ENCODE data around the gene ZNF140. TPM values are rescaled to one million over a fixed set of nuclear protein-coding genes. Genes with fewer than 3 reads are reported as not detected.
A peak's percentile ranks its signal among the peaks of the same experiment; 100 is the strongest.

The ZNF140 gene
- polyA plus RNA-seq, 4 donors: 12.3 to 29.4 (median 18.3) TPM

GRCh38 chr12:133061954-133062353, 18.8 kb upstream of the ZNF140 start:
- WGBS, 3 donors: 88 to 97% (median 96%) methylated on average over 1 of the region's 1 CpG
- no peak overlapping the region for H3K4me3 ChIP-seq (ENCODE audit: low read depth in 1 of 3, low read length in 3 of 3)
- H3K4me1 ChIP-seq (ENCODE audit: control insufficient read depth in 3 of 3, insufficient read depth in 2 of 3, low read depth in 1 of 3, low read length in 2 of 3): no peaks in the 10 kb centered on the region
- no peaks in the 10 kb centered on the region for H3K27me3 ChIP-seq (ENCODE audit: control insufficient read depth in 3 of 3, insufficient read depth in 3 of 3, low read length in 3 of 3)
- peaks cover 7 to 77% of the 10 kb centered on the region in 2 donors for H3K9me3 ChIP-seq (ENCODE audit: control insufficient read depth in 2 of 2, insufficient read depth in 1 of 2, low read depth in 1 of 2, low read length in 1 of 2)
- DNase-seq: no peak
- H3K27ac ChIP-seq (ENCODE audit: low read depth in 1 of 3, low read length in 2 of 3): no peak overlapping the region
- peaks cover 0 to 3% (median 0%) of the 10 kb centered on the region in 3 donors for H3K36me3 ChIP-seq (ENCODE audit: control insufficient read depth in 3 of 3, insufficient read depth in 2 of 3, low read depth in 1 of 3, low read length in 3 of 3)
- no peak for FAIRE-seq

DNA sequence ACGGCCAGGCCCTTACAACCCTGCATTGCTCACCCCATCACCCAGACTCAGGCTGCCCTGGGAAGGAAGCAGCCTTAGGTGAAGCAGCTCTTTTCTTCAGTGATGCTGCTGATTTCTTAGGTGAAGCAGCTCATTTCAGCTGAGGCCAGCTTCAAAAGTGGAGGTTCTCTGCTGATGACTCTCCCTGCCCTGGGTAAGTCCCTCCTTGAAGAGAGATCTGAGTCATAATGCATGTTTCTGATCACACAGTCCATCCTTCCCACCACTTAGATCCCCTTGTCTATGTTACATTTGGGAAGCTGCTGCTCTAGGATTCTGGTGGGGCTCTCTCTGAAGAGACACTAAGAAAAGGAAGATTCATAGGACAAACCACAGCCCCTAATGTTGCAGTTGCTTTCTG, 17.2 kb upstream of the ZNF140 start:
- 95 to 100% (median 96%) methylated on average over 1 of the region's 1 CpG for WGBS, 3 donors
- no peak overlapping the region for H3K27ac ChIP-seq (ENCODE audit: low read depth in 1 of 3, low read length in 2 of 3)
- DNase-seq (no peak), FAIRE-seq (no peak)
- peaks cover 5 to 77% of the 10 kb centered on the region in 2 donors for H3K9me3 ChIP-seq (ENCODE audit: control insufficient read depth in 2 of 2, insufficient read depth in 1 of 2, low read depth in 1 of 2, low read length in 1 of 2)
- no peak overlapping the region for H3K4me3 ChIP-seq (ENCODE audit: low read depth in 1 of 3, low read length in 3 of 3)
- H3K27me3 ChIP-seq (ENCODE audit: control insufficient read depth in 3 of 3, insufficient read depth in 3 of 3, low read length in 3 of 3): no peaks in the 10 kb centered on the region
- peaks cover 0 to 3% (median 0%) of the 10 kb centered on the region in 3 donors for H3K36me3 ChIP-seq (ENCODE audit: control insufficient read depth in 3 of 3, insufficient read depth in 2 of 3, low read depth in 1 of 3, low read length in 3 of 3)
- H3K4me1 ChIP-seq (ENCODE audit: control insufficient read depth in 3 of 3, insufficient read depth in 2 of 3, low read depth in 1 of 3, low read length in 2 of 3): no peaks in the 10 kb centered on the region

GRCh38 chr12:133073836-133074235, 6.9 kb upstream of the ZNF140 start:
- WGBS, 3 donors: 81 to 87% (median 81%) methylated on average over 2 of the region's 2 CpGs
- DNase-seq (no peak), FAIRE-seq (no peak)
- Histone ChIP-seq H3K4me1 (ENCODE audit: control insufficient read depth in 3 of 3, insufficient read depth in 2 of 3, low read depth in 1 of 3, low read length in 2 of 3) (no peaks in the 10 kb centered on the region), H3K4me3 (ENCODE audit: low read depth in 1 of 3, low read length in 3 of 3) (no peak overlapping the region), H3K27ac (ENCODE audit: low read depth in 1 of 3, low read length in 2 of 3) (no peak overlapping the region), H3K9me3 (ENCODE audit: control insufficient read depth in 2 of 2, insufficient read depth in 1 of 2, low read depth in 1 of 2, low read length in 1 of 2) (peaks cover 2 to 52% of the 10 kb centered on the region in 2 donors), H3K36me3 (ENCODE audit: control insufficient read depth in 3 of 3, insufficient read depth in 2 of 3, low read depth in 1 of 3, low read length in 3 of 3) (no peaks in the 10 kb centered on the region), H3K27me3 (ENCODE audit: control insufficient read depth in 3 of 3, insufficient read depth in 3 of 3, low read length in 3 of 3) (no peaks in the 10 kb centered on the region)

DNA sequence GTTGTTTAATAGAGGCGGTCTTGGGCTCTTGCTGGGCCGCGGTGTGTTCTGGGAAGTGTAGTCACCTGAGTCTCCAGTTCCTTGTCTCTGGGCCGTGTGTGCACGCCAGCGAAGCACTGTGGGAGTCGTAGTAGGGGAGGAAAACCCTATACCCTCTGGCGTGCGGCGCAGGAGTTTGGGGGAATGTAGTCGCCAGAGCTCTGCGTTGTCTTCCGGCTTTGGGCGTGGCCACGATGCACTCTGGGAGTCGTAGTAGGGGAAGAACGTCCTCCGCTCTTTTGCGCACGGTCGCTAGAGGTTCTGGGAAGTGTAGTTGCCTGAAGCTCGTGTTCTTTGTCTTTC, 726 bp upstream of the ZNF140 start:
- FAIRE-seq (peak; percentile 77), DNase-seq (peak; percentile 99 to 100)
- peak overlapping the region; percentile 86 to 90 (median 88) for H3K4me3 ChIP-seq (ENCODE audit: low read depth in 1 of 3, low read length in 3 of 3)
- WGBS, 3 donors: 0 to 1% (median 0%) methylated on average over 22 of the region's 22 CpGs
- no peaks in the 10 kb centered on the region for H3K27me3 ChIP-seq (ENCODE audit: control insufficient read depth in 3 of 3, insufficient read depth in 3 of 3, low read length in 3 of 3)
- H3K4me1 ChIP-seq (ENCODE audit: control insufficient read depth in 3 of 3, insufficient read depth in 2 of 3, low read depth in 1 of 3, low read length in 2 of 3): peaks cover 0 to 6% (median 2%) of the 10 kb centered on the region in 3 donors
- peaks cover 10 to 18% (median 16%) of the 10 kb centered on the region in 3 donors for H3K36me3 ChIP-seq (ENCODE audit: control insufficient read depth in 3 of 3, insufficient read depth in 2 of 3, low read depth in 1 of 3, low read length in 3 of 3)
- H3K9me3 ChIP-seq (ENCODE audit: control insufficient read depth in 2 of 2, insufficient read depth in 1 of 2, low read depth in 1 of 2, low read length in 1 of 2): peaks cover 0 to 59% of the 10 kb centered on the region in 2 donors
- peak overlapping the region; percentile 93 to 96 (median 94) for H3K27ac ChIP-seq (ENCODE audit: low read depth in 1 of 3, low read length in 2 of 3)

DNA sequence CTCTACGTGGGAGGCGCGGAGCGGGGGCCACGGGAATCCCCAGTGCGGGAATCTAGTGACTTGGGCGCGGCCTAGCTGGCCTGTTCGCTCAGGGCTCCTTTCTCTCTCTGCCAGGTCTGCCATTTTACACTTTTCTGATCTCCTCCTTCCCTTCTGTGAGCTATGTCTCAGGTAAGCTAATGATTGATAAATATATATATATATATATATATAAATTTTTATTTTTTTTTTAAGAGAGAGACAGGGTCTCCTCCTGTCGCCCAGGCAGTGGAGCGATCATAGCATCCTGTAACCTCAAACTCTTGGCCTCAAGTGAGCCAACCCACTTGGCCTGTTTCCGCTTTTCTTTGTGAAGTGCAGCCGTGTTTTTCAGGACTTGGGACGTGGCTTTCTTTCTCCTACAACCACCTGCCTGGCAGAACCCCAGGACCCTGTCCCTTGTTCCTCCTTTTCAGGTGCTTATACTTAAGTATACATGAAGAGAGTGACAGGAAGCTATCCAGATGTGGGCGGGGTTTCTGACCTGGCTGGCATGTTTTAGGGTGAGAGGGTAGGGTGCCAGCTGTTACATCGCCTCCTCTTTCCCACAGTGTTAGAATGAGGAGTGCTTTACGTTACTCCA, 547 bp downstream of the ZNF140 start:
- DNase-seq (no peak), FAIRE-seq (no peak)
- Histone ChIP-seq H3K4me1 (ENCODE audit: control insufficient read depth in 3 of 3, insufficient read depth in 2 of 3, low read depth in 1 of 3, low read length in 2 of 3) (peaks cover 0 to 6% (median 2%) of the 10 kb centered on the region in 3 donors), H3K36me3 (ENCODE audit: control insufficient read depth in 3 of 3, insufficient read depth in 2 of 3, low read depth in 1 of 3, low read length in 3 of 3) (peaks cover 16 to 27% (median 25%) of the 10 kb centered on the region in 3 donors), H3K27me3 (ENCODE audit: control insufficient read depth in 3 of 3, insufficient read depth in 3 of 3, low read length in 3 of 3) (no peaks in the 10 kb centered on the region), H3K27ac (ENCODE audit: low read depth in 1 of 3, low read length in 2 of 3) (peak overlapping the region; percentile 93 to 96 (median 94)), H3K9me3 (ENCODE audit: control insufficient read depth in 2 of 2, insufficient read depth in 1 of 2, low read depth in 1 of 2, low read length in 1 of 2) (peaks cover 0 to 60% of the 10 kb centered on the region in 2 donors), H3K4me3 (ENCODE audit: low read depth in 1 of 3, low read length in 3 of 3) (peak overlapping the region; percentile 86 to 90 (median 88))
- 24 to 31% (median 29%) methylated on average over 17 of the region's 17 CpGs for WGBS, 3 donors

- DNase-seq: no peak
- FAIRE-seq: no peak
- no peaks in the 10 kb centered on the region for H3K27me3 ChIP-seq (ENCODE audit: control insufficient read depth in 3 of 3, insufficient read depth in 3 of 3, low read length in 3 of 3)
- WGBS, 3 donors: 97 to 98% (median 97%) methylated on average over 6 of the region's 6 CpGs
- H3K27ac ChIP-seq (ENCODE audit: low read depth in 1 of 3, low read length in 2 of 3): no peak overlapping the region
- no peak overlapping the region for H3K4me3 ChIP-seq (ENCODE audit: low read depth in 1 of 3, low read length in 3 of 3)
- H3K4me1 ChIP-seq (ENCODE audit: control insufficient read depth in 3 of 3, insufficient read depth in 2 of 3, low read depth in 1 of 3, low read length in 2 of 3): peaks cover 0 to 6% (median 2%) of the 10 kb centered on the region in 3 donors
- peaks cover 18 to 29% (median 27%) of the 10 kb centered on the region in 3 donors for H3K36me3 ChIP-seq (ENCODE audit: control insufficient read depth in 3 of 3, insufficient read depth in 2 of 3, low read depth in 1 of 3, low read length in 3 of 3)
- peaks cover 0 to 54% of the 10 kb centered on the region in 2 donors for H3K9me3 ChIP-seq (ENCODE audit: control insufficient read depth in 2 of 2, insufficient read depth in 1 of 2, low read depth in 1 of 2, low read length in 1 of 2)
These were observed 2.6 kb downstream of the ZNF140 start for GRCh38 chr12:133083345-133083744.

DNA sequence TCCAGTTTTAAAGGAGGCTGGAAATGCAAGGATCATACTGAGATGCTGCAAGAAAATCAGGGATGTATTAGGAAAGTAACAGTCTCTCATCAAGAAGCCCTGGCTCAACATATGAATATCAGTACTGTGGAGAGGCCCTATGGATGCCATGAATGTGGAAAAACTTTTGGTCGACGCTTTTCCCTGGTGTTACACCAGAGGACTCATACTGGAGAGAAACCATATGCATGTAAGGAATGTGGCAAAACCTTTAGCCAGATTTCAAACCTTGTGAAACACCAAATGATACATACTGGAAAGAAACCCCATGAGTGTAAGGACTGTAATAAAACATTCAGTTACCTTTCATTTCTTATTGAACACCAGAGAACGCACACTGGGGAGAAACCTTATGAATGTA, 24.9 kb downstream of the ZNF140 start:
- H3K27ac ChIP-seq (ENCODE audit: low read depth in 1 of 3, low read length in 2 of 3): no peak overlapping the region
- peaks cover 0 to 58% of the 10 kb centered on the region in 2 donors for H3K9me3 ChIP-seq (ENCODE audit: control insufficient read depth in 2 of 2, insufficient read depth in 1 of 2, low read depth in 1 of 2, low read length in 1 of 2)
- peaks cover 13 to 21% (median 18%) of the 10 kb centered on the region in 3 donors for H3K36me3 ChIP-seq (ENCODE audit: control insufficient read depth in 3 of 3, insufficient read depth in 2 of 3, low read depth in 1 of 3, low read length in 3 of 3)
- WGBS, 3 donors: 95 to 99% (median 98%) methylated on average over 3 of the region's 3 CpGs
- no peaks in the 10 kb centered on the region for H3K27me3 ChIP-seq (ENCODE audit: control insufficient read depth in 3 of 3, insufficient read depth in 3 of 3, low read length in 3 of 3)
- H3K4me1 ChIP-seq (ENCODE audit: control insufficient read depth in 3 of 3, insufficient read depth in 2 of 3, low read depth in 1 of 3, low read length in 2 of 3): no peaks in the 10 kb centered on the region
- DNase-seq (peak in 1 of 2 donors; percentile 30), FAIRE-seq (no peak)
- no peak overlapping the region for H3K4me3 ChIP-seq (ENCODE audit: low read depth in 1 of 3, low read length in 3 of 3)

GRCh38 chr12:133106253-133106652, 25.5 kb downstream of the ZNF140 start:
- Histone ChIP-seq H3K4me1 (ENCODE audit: control insufficient read depth in 3 of 3, insufficient read depth in 2 of 3, low read depth in 1 of 3, low read length in 2 of 3) (no peaks in the 10 kb centered on the region), H3K27me3 (ENCODE audit: control insufficient read depth in 3 of 3, insufficient read depth in 3 of 3, low read length in 3 of 3) (no peaks in the 10 kb centered on the region), H3K27ac (ENCODE audit: low read depth in 1 of 3, low read length in 2 of 3) (no peak overlapping the region), H3K36me3 (ENCODE audit: control insufficient read depth in 3 of 3, insufficient read depth in 2 of 3, low read depth in 1 of 3, low read length in 3 of 3) (peaks cover 13 to 17% (median 17%) of the 10 kb centered on the region in 3 donors), H3K9me3 (ENCODE audit: control insufficient read depth in 2 of 2, insufficient read depth in 1 of 2, low read depth in 1 of 2, low read length in 1 of 2) (peaks cover 0 to 58% of the 10 kb centered on the region in 2 donors), H3K4me3 (ENCODE audit: low read depth in 1 of 3, low read length in 3 of 3) (no peak overlapping the region)
- no peak for FAIRE-seq
- DNase-seq: no peak
- WGBS, 3 donors: 97 to 99% (median 97%) methylated on average over 5 of the region's 5 CpGs

DNA sequence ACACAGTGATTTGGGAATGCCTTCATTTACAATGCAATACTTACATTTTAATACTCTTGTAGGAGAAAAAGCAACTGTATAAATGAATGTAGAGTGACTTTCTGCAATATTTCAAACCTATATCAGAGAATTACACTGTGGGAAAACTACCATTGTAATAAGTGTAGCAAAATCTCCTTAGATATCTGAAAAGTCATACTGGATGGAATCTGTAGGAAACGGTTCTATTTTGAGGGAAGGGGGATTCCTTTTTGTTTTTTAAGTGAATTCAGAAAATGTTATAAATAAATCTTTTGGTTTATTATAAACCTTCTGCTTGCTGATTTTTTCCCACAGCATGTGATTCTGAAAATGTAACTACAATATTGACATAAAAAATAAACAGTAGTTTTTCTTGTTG, 26.4 kb downstream of the ZNF140 start:
- Histone ChIP-seq H3K36me3 (ENCODE audit: control insufficient read depth in 3 of 3, insufficient read depth in 2 of 3, low read depth in 1 of 3, low read length in 3 of 3) (peaks cover 13 to 16% (median 13%) of the 10 kb centered on the region in 3 donors), H3K27me3 (ENCODE audit: control insufficient read depth in 3 of 3, insufficient read depth in 3 of 3, low read length in 3 of 3) (no peaks in the 10 kb centered on the region), H3K4me1 (ENCODE audit: control insufficient read depth in 3 of 3, insufficient read depth in 2 of 3, low read depth in 1 of 3, low read length in 2 of 3) (no peaks in the 10 kb centered on the region), H3K4me3 (ENCODE audit: low read depth in 1 of 3, low read length in 3 of 3) (no peak overlapping the region), H3K9me3 (ENCODE audit: control insufficient read depth in 2 of 2, insufficient read depth in 1 of 2, low read depth in 1 of 2, low read length in 1 of 2) (peaks cover 0 to 57% of the 10 kb centered on the region in 2 donors), H3K27ac (ENCODE audit: low read depth in 1 of 3, low read length in 2 of 3) (no peak overlapping the region)
- WGBS, 3 donors: 89 to 97% (median 97%) methylated on average over 1 of the region's 1 CpG
- FAIRE-seq (no peak), DNase-seq (no peak)

All from small intestine (tissue), 7 donors.